DMS114 treated with DMSO at 0.1 percent for 48 hours (cell line): ENCODE measurements around the gene UHMK1.

Source experiments
- DNase-seq: peaks from one replicate; lab custom pipeline; 2025; ENCODE audit not compliant: unreplicated experiment; lab: John Stamatoyannopoulos, UW

UHMK1 gene

GRCh38 chr1:162502928-162503327, 5.3 kb downstream of the UHMK1 start:
- no peak for DNase-seq

GRCh38 chr1:162527314-162527713, 29.7 kb downstream of the UHMK1 start:
- no peak for DNase-seq

- no peak for DNase-seq
These were observed 32.8 kb downstream of the UHMK1 start for GRCh38 chr1:162530307-162530987.

- DNase-seq: no peak
These were observed 33.3 kb downstream of the UHMK1 start for GRCh38 chr1:162530988-162531319.

- DNase-seq: no peak
These were observed 37.9 kb downstream of the UHMK1 start for GRCh38 chr1:162535501-162535900.

GRCh38 chr1:162536511-162536910, 38.9 kb downstream of the UHMK1 start:
- no peak for DNase-seq

GRCh38 chr1:162537216-162537615, 39.6 kb downstream of the UHMK1 start:
- no peak for DNase-seq

GRCh38 chr1:162538815-162539431, 41.3 kb downstream of the UHMK1 start:
- DNase-seq: no peak

GRCh38 chr1:162541619-162542141, 44.1 kb downstream of the UHMK1 start:
- DNase-seq: no peak

- DNase-seq: no peak
These were observed 45.6 kb downstream of the UHMK1 start for GRCh38 chr1:162543228-162543627.

GRCh38 chr1:162548170-162548569, 50.6 kb downstream of the UHMK1 start:
- no peak for DNase-seq

GRCh38 chr1:162549001-162549400, 51.4 kb downstream of the UHMK1 start:
- no peak for DNase-seq

- no peak for DNase-seq
These were observed 53.3 kb downstream of the UHMK1 start for GRCh38 chr1:162550925-162551324.

GRCh38 chr1:162551969-162552683, 54.5 kb downstream of the UHMK1 start:
- DNase-seq: no peak

GRCh38 chr1:162552684-162553252, 55.1 kb downstream of the UHMK1 start:
- no peak for DNase-seq

- no peak for DNase-seq
These were observed 56.6 kb downstream of the UHMK1 start for GRCh38 chr1:162554258-162554657.

- no peak for DNase-seq
These were observed 59.9 kb downstream of the UHMK1 start for GRCh38 chr1:162557536-162557935.

- DNase-seq: no peak
These were observed 62.9 kb downstream of the UHMK1 start for GRCh38 chr1:162560303-162561036.

- DNase-seq: peak; percentile 98
These were observed 63.5 kb downstream of the UHMK1 start for GRCh38 chr1:162561037-162561615.

- no peak for DNase-seq
These were observed 64.2 kb downstream of the UHMK1 start, which contains the start of gene UAP1 for GRCh38 chr1:162561616-162562469. Gene UAP1, plus strand, starts transcription at chr1:162561722. Its CDS starts 4,347 bp downstream, at chr1:162566069.
